PC-3 (cell line): ENCODE results near the gene AGAP4. TPM values are rescaled to one million over a fixed set of nuclear protein-coding genes. Genes with fewer than 3 reads are reported as not detected.
"Not testable (repeated sequence)": the region's sequence is repeated elsewhere in the genome, so short reads cannot be mapped to it uniquely, and the experiment has no call there.

Experiments used
- ATAC-seq: fragments of 200-7000 bp; cut with Tn5 transposase; 2 replicates; pipeline ENCODE4 v1.9.1; 2020; ENCODE audit warnings: mild to moderate bottlenecking, moderate library complexity
- BruUV-seq: library from RNA; stranded (reverse); fragments of 400-500 nt; replicated peaks from 2 replicates; lab custom pipeline; 2021; lab: Mats Ljungman, UMichigan
- CTCF ChIA-PET: fragments of 300-600 bp; sonication (Branson Sonifier 250); formaldehyde crosslinking; loops from one replicate; lab custom pipeline; 2022; ENCODE audit warnings: antibody characterized with exemption; lab: Charles Lee
- POLR2A ChIA-PET: fragments of 300-600 bp; sonication (Branson Sonifier 250); formaldehyde crosslinking; loops from one replicate; lab custom pipeline; 2022; ENCODE audit warnings: antibody characterized with exemption; ENCODE audit not compliant: unreplicated experiment; lab: Charles Lee
- DNase-seq: peaks from one replicate; pipeline ENCODE4 v3.0.0-alpha.2; 2015
- H2AFZ ChIP-seq: fragments of 300-600 bp; sonication (generic); 2 replicates; pipeline ENCODE4 v1.6.0; 2016; ENCODE audit warnings: antibody characterized with exemption, low read length
- H3F3A ChIP-seq: fragments of 300-600 bp; sonication (generic); one replicate; pipeline ENCODE4 v1.6.0; 2017; ENCODE audit warnings: antibody characterized with exemption, low read length, control low read depth, mild to moderate bottlenecking; ENCODE audit not compliant: unreplicated experiment
- H3K27ac ChIP-seq: fragments of 300-600 bp; sonication (generic); 2 replicates; pipeline ENCODE4 v1.5.1; 2016; ENCODE audit warnings: mild to moderate bottlenecking, low read length
- H3K27me3 ChIP-seq: fragments of 300-600 bp; sonication (generic); 2 replicates; pipeline ENCODE4 v1.6.1; 2016; ENCODE audit warnings: low read length, mixed read lengths
- H3K36me3 ChIP-seq: fragments of 300-600 bp; sonication (generic); 2 replicates; pipeline ENCODE4 v1.6.1; 2016; ENCODE audit warnings: low read depth, mixed run types, low read length, mixed read lengths
- H3K4me1 ChIP-seq: fragments of 300-600 bp; sonication (generic); 2 replicates; pipeline ENCODE4 v1.5.1; 2016; ENCODE audit warnings: low read length; ENCODE audit not compliant: insufficient read depth
- H3K4me2 ChIP-seq: fragments of 300-600 bp; sonication (generic); 2 replicates; pipeline ENCODE4 v1.6.0; 2016; ENCODE audit warnings: low read length
- H3K4me3 ChIP-seq: fragments of 300-600 bp; sonication (generic); 2 replicates; pipeline ENCODE4 v1.5.1; 2016; ENCODE audit warnings: mild to moderate bottlenecking, low read length, mixed read lengths
- H3K79me2 ChIP-seq: fragments of 300-600 bp; sonication (generic); 2 replicates; pipeline ENCODE4 v1.6.1; 2017; ENCODE audit warnings: low read length, mixed read lengths
- H3K9ac ChIP-seq: fragments of 300-600 bp; sonication (generic); 2 replicates; pipeline ENCODE4 v1.6.0; 2016; ENCODE audit warnings: mild to moderate bottlenecking, low read length
- H3K9me2 ChIP-seq: fragments of 300-600 bp; sonication (generic); replicated peaks from 2 replicates; pipeline ENCODE4 v1.6.1; 2016; ENCODE audit warnings: mixed run types, low read length, mixed read lengths
- H3K9me3 ChIP-seq: fragments of 300-600 bp; sonication (generic); 2 replicates; pipeline ENCODE4 v1.6.1; 2016; ENCODE audit warnings: low read length, mixed read lengths
- H4K20me1 ChIP-seq: fragments of 300-600 bp; sonication (generic); 2 replicates; pipeline ENCODE4 v1.6.1; 2016; ENCODE audit warnings: low read length, mixed read lengths
- intact Hi-C: fragments of 100-400 bp; cut with micrococcal nuclease; formaldehyde crosslinking; loops from 2 replicates; pipeline ENCODE4 v1.9.0; 2023
- total RNA-seq: library from RNA; depleted of rRNA; stranded (reverse); fragments of >200 nt; gene quantifications from 2 replicates; pipeline ENCODE4 v1.2.3, GENCODE V29; 2014

AGAP4 gene
- total RNA-seq, 1 experiment from 2014 or later: 6.3 TPM

DNA sequence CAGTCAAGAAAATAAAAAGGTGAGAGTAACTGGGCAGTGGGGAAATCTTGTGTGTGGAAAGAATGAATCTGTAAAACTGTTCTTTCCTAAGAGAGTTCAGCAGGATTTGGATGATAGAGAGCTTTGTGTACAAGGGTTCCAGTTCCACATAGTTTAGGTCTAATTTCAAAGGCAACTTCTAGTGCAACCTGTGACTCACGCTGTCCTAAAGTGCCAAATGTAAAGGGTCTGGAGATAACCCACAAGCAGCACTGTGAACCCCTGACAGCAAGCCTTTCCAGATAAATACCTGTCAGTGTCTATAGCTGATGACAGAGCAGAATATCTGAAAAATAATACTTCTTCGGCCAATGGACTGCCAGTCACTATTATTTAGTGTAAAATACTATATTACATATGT is 16.3 kb upstream of the AGAP4 start:
- H3K27me3 ChIP-seq, H3K4me2 ChIP-seq, H3K36me3 ChIP-seq, ATAC-seq, BruUV-seq, POLR2A ChIA-PET, H3K9ac ChIP-seq, H3K4me1 ChIP-seq, H3K79me2 ChIP-seq, intact Hi-C loops, H2AFZ ChIP-seq, DNase-seq, H3K27ac ChIP-seq, H3K9me2 ChIP-seq, H3F3A ChIP-seq, H3K4me3 ChIP-seq, H4K20me1 ChIP-seq, H3K9me3 ChIP-seq, CTCF ChIA-PET: not testable (repeated sequence)

DNA sequence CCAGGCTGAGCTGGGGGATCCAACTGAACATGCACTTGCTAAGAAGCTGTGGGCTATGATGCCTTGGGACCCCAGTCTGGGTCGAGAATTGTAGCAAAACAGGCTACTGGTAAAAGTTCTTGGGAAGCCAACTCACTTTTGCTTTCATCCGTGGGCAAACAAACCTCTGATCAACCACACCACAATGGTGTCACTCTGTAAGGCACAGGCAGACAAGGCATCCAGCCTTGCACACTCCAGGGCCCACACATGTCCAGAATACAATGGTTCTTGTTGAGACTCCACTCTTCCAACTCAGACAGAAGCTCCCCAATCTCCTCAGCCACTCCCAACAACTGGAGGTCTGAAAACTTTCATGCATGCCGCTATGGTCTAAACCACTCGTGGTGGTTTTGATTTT is 10.6 kb upstream of the AGAP4 start:
- H3K9ac ChIP-seq, H3K36me3 ChIP-seq, H4K20me1 ChIP-seq, H3F3A ChIP-seq, ATAC-seq, H3K27ac ChIP-seq, CTCF ChIA-PET, H3K9me2 ChIP-seq, BruUV-seq, H3K9me3 ChIP-seq, POLR2A ChIA-PET, H3K4me3 ChIP-seq, H3K27me3 ChIP-seq, DNase-seq, H3K79me2 ChIP-seq, H3K4me1 ChIP-seq, intact Hi-C loops, H3K4me2 ChIP-seq, H2AFZ ChIP-seq: not testable (repeated sequence)

DNA sequence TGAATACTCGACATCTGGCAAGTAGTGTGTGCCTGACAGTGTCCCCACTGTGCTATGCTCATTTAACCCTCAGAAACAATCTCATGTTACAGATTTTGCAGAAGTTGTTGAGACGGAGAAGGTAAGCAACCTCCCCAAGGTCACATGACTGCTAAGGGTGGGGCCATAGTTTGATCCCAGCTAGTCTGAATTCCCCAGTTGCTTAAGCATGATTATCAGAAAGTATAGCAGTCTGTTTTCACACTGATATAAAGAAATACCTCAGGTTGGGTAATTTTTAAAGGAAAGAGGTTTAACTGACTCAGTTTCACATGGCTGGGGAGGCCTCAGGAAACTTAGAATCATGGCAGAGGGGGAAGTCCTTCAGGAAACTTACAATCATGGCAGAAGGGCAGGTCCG is 1.2 kb upstream of the AGAP4 start:
- H3K4me1 ChIP-seq, CTCF ChIA-PET, POLR2A ChIA-PET, H3K79me2 ChIP-seq, intact Hi-C loops, H3K27me3 ChIP-seq, BruUV-seq, H3K9me2 ChIP-seq, H3K36me3 ChIP-seq, H2AFZ ChIP-seq, H3K4me3 ChIP-seq, DNase-seq, H4K20me1 ChIP-seq, ATAC-seq, H3K4me2 ChIP-seq, H3F3A ChIP-seq, H3K9me3 ChIP-seq, H3K9ac ChIP-seq, H3K27ac ChIP-seq: not testable (repeated sequence)

DNA sequence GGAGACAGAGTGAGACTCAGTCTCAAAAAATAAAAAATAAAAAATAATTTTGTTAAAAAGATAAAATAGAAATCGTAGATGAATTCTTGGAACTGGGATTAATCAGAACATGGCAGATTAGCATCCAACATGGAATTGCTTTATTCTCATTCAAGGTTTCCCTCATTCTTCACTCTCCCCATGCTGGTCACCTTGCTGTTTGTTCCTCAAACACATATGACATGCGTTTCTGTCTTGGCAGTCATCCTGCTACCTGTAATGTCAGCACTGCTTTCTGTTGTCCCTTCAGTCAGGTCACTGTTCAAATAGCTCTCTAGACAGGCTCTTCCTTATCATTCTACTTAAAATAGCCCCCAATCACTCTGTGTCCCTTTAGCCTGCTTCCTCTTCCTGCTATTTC is 24.4 kb downstream of the AGAP4 start:
- H3K4me3 ChIP-seq, POLR2A ChIA-PET, BruUV-seq, H3K27me3 ChIP-seq, H3K36me3 ChIP-seq, H3K27ac ChIP-seq, H3K4me1 ChIP-seq, H3K9ac ChIP-seq, H3K9me3 ChIP-seq, DNase-seq, intact Hi-C loops, ATAC-seq, H3F3A ChIP-seq, H3K9me2 ChIP-seq, H3K4me2 ChIP-seq, CTCF ChIA-PET, H2AFZ ChIP-seq, H3K79me2 ChIP-seq, H4K20me1 ChIP-seq: not testable (repeated sequence)

DNA sequence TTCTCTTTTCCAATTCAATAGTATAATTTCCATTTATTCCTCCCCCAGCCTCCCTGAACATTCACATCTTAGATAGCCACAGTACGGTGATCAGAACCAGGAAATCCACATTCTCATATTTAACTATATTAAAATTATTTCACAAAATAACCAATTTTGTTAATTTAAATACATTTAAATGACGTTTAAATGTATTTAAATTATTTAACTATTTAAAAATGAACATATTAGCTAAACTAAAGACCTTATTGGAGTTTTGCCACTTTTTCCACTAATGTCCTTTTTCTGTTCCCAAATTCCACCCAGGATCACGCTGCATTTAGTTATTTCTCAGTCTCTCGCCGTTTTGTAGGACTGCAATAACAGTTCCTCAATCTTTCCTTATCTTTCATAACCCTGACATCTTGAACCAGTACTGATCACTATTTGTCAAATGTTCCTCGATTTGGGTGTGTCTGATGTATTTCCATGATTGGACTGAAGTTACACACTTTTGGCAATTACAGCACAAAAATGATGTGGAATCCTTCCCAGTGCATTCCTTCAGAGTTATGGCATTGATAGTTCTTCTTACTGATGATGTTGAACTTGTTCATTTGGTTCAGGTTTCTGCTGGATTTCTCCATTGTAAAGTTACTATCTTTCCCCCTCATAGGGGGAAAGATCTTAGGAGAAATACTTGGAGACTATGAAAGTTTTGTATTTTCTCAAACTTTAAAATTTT is 27.0 kb downstream of the AGAP4 start:
- H3K36me3 ChIP-seq, ATAC-seq, H2AFZ ChIP-seq, CTCF ChIA-PET, H3K4me1 ChIP-seq, H3K27ac ChIP-seq, H3K27me3 ChIP-seq, H3F3A ChIP-seq, BruUV-seq, H3K4me2 ChIP-seq, H4K20me1 ChIP-seq, H3K9me2 ChIP-seq, POLR2A ChIA-PET, H3K79me2 ChIP-seq, intact Hi-C loops, H3K9me3 ChIP-seq, DNase-seq, H3K4me3 ChIP-seq, H3K9ac ChIP-seq: not testable (repeated sequence)
